ENCODE results near the gene RAD54L.

GRCh38 chr1:46246548-46247435, 771 bp upstream of the RAD54L start:
- TF ChIP-seq CTCF (conservative IDR thresholded peaks at IDR 0.05; ENCODE audit: low read depth, low read length) (no peak), EZH2 (IDR thresholded peaks at IDR 0.05; ENCODE audit: borderline replicate concordance, low read depth, low read length, poor library complexity, severe bottlenecking) (no peak)

All from A673 (cell line).